NCI-H2196 treated with DMSO at 0.1 percent for 48 hours (cell line): ENCODE measurements around the gene KCND3.
A peak's percentile ranks its signal among the peaks of the same experiment; 100 is the strongest.

Experiments used
- DNase-seq: peaks from one replicate; lab custom pipeline; 2025; ENCODE audit not compliant: unreplicated experiment; lab: John Stamatoyannopoulos, UW

Gene KCND3

DNA sequence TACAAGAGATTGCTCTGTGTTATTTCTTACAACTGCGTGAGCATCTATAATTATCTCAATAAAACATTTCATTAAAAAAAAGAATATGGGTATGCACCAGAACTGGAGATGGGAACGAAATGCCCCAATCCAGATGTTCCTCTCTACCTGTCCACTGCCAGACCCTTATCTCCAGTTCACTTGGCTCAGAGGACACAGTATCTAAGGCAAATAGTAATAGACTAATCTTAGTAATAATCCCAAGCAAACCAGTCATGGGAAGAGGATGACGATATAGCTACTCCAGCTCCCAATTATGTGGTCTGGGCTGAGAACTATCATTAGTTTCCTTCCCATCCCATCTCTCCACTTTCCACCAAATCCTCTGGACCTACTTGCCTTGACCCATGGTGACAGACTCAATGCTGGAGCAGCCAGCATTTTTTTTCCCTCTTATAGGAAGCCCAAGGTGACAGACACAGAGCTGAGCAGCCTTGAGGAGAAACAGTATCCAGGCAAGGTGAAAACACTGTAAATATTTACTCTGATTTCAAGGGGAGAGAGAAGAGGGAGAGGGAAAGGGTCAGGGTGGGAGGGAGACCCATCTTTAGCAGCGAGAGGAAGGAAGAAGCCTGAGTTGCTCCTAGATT lies 205.1 kb downstream of the KCND3 start:
- no peak for DNase-seq

DNA sequence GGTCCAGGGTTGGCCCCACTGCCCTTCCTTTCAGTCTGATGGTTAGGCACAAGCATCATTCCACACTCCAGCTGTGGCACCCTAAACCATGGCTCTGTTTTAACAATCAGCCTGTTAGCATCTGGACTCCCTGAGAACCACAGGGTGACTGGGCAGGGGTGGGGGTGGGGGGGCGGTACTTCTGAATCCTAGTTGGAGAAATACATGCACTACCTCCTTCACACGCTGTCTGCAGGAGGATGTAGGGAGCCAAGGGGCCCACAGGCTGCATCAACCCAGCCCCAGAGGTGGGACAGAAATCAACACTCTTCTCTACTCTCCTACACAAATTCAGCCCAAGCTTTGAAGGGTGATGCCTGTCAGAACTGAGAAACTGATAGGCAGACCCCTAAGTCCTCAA lies 209.9 kb downstream of the KCND3 start:
- DNase-seq = no peak

DNA sequence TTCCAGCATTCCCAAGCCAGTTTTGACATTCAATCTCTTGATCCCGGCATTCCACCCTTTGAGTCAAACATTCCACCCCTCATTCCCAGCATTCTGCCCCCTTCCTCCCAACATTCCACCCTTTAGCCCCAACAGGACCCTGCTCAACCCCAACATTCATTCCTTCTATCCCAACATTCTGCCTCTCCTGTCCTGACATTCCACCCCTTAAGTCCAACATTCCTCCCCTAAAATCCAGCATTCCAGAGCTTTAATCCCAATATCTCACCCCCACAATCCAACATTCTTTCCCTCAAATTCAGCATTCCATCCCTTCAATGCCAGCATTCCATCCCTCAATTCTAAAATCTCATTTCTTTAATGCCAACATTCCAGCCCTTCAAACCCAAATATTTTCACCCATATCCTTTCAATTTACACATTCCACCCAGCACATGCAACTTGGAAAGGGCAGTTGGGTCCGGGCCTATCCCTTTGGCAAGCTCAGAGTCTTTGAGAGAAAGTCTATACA lies 210.9 kb downstream of the KCND3 start:
- DNase-seq = no peak

DNA sequence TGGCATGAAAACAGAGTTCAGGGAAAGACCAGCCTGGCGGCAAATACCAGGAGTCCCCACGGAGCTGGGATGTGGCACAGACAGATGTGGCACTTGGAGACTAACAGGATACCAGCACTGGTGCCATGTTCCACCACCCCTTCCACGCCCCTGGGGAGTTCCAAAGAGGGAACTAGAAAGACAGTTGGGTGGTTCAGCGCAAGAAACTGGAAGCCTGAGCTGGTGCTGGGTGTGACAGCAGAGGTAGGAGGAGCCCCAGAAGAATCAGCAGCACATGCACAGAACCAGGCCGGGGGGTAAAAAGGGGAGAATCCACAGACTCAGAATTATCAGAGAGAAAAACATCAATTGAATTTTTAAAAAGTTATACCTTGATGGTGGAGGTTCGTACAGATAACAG lies 211.4 kb downstream of the KCND3 start:
- DNase-seq = no peak

DNA sequence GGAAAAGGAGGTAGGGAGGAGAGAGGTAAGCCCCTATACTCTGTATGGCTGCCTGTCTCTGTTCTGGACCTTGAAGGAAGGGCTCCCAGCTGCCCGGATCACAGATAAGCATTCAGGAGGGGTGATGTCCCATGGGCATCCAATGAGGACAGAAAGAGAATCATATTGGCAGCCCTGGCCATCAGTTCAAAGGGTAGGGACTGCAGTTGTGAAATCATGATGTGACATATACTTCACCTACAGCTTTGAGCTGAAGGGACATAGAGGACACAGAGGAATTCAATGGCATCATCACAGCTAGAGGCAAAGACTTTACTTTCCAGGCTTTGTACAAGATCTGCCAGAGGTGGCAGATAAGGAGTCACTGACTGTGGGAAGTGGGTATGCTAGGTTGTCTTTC lies 212.2 kb downstream of the KCND3 start:
- DNase-seq = no peak

DNA sequence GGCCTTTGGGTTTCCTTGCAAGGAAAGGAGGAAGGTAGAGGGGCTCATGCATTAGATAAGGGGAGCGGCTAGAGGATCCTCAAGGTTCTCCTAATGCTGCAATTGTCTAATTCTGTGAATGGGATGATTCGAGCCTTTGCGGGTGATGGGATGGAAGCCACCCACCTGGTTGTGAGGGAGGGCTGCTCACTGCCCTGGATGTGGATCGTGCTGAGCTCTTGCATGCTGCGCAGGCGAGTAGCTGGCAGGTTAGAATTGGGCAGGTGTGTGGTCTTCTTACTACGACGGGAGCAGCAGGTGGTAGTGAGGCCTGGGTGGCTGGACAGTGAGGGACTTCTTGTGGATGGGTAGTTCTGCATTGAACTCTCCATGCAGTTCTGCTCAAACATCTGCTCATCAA lies 212.6 kb downstream of the KCND3 start:
- no peak for DNase-seq

DNA sequence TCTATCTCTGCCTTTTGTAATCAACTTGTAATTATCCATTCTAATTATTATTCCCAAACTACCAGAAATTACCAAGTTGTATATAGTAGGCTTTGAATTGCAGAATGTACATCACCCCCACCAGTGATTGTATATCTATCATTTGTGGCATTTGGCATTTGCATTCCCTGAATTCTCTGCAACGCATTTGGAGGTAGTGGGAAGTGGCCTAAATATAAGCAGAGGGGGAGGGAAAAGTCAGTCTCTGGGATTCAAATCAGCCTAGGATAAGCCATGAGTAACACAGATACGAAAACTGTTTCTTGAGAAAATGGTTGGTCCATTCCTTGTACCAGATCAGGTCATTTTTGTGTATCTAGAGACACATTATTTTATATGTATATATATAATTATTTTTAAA lies 213.1 kb downstream of the KCND3 start:
- DNase-seq = no peak

DNA sequence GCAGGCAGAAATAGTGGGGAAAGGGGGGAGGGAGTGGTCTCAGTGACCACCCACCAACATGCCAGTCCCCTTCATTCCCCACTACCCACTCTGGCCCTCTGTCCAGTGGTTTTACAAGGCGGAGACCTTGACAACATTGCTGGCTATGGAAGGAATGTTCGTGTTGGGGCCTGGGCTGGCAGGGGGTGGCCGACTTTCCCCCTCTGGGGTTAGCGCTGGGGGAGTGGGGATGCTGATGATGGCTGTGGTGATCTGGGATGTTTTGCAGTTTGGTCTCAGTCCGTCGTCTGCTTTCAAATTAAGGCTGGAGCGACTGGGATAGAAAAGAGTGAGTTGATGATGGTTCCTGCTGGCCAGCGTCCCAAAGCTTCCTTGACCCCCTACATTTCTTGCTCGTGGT lies 213.5 kb downstream of the KCND3 start:
- no peak for DNase-seq

DNA sequence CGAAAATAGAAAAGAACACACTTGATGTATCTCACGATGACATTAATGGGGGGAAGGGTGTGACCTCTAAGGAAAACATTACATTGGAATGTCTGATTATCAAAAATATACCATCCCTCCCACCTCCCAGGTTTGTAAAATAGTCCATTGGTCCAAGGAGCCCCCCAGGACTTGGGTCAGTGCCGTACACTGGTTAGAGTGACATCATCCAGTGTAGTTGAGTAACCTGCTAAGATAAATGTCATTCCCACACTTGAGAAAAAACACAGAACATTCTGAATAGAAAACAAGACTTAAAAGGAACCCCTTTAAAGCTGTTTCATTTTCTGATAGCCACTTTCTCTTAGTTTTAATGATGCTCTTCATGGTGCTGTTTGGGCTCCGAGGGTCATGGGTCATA lies 218.6 kb downstream of the KCND3 start:
- DNase-seq = no peak

DNA sequence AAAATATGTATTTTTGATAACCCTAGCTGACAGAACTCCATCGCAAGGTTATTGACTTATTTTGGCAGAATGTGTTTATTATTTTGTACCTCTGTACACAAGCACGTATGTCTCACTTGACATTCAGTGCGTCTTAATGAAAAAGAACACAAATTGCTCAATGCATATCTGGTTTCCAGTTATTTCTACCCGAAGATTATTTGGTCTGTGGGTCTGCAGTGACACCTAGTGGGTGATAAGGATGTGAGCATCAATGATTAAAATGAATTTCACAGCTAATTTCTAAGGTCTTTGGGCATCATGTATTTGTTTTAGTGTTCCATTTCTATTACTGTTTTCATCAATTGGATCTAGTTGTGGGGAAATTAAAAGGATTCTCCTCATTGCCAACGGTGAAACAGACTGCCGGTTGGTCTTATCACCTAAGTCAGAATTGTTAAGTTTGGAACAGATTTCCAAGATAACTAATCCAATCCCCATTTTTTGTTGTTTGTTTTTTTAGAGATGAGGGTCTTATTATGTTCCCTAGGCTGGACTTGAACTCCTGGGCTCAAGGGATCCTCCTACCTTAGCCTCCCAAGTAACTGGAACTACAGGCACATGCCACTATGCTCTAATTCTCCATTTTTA lies 219.8 kb downstream of the KCND3 start:
- peak; percentile 40 for DNase-seq

DNA sequence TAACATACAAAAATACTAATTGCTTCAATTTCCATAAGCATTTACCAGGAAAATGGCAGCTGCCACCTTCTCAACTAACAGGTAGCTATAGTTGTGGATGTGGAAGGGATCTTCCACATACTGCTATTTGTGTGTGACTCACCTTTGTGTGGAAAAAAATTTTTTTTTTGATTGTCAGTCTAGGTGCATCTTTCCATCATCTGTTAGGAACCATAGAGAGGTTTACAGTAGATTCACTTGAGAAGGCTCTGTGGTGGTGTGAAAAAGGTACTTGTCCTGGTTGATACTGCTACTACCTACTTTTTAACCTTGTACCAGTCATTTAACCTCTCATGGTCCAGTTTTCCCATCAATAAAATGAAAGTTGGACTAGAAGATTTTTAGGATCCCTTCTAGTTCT lies 220.8 kb downstream of the KCND3 start:
- DNase-seq = no peak

DNA sequence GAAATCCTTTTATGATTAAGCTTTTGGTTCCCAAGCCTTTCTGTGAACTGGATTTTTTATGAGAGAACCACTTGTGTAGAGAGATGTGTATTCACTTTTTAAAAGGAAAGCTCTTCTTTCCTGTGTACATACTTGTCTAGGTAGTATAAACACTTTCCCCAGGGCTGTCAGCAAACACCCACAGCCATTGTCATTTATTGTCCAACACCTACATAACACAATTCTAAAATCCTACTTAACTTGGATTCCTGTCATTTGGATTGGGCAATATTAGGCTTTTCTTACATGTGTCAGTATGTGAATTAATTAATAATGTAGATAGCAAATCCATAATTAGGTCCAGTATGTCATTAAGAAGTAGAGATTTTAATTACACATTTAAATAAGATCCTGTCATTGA lies 221.4 kb downstream of the KCND3 start:
- DNase-seq = no peak

DNA sequence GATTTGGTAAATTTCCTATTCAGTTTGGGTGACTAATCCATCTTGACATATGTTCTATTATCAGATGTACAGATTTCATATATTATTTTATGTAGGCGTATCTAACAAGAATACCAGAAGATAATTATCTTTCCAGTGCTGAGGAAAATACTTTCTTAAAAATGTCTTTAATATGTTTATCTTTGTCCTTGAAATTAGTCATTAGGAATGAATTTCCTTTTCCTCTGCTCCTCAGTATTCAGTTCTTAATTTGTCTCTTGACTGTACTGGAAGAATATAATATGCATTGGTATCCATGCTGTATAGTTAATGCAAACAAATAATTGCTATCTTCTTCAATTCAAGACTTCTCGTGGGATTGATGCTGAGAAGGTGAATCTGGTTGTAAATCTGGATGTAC lies 227.1 kb downstream of the KCND3 start:
- no peak for DNase-seq

DNA sequence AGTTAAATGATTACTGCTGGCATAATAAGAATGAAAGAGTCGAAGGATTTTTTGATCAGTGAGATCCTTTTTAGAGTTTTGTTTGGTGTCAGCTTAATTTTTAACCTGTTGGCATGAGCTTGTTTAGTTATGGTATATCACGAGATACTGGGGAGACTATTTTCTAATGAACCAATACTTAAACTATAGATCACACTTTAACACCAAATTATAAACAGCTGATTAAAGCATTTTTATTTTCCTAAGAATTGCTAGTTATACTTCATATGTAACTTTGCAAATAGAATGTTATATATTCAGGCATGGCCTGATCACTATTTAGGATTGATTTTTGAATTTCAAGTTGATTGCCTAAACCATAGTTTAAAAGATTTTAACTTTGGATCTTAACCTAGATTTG lies 227.8 kb downstream of the KCND3 start:
- no peak for DNase-seq

DNA sequence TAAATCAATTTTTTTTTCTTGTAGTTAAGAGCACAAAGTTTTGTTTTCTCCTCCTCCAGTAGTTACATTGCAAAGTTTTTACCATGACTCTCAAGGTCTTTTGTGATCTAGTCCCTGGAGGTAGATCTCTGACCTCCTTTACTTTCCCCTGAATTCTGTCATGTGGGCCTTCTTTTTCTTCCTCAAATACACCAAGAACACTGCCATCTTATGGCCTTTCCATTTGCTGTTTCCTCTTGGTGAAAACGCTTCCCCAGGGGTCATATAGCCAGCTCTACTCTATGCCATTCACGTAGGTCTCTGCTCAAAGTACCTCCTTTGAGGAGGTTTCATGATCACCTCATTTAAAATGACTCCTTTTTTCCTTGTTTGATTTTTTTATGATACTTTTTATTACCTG lies 231.1 kb downstream of the KCND3 start:
- no peak for DNase-seq

DNA sequence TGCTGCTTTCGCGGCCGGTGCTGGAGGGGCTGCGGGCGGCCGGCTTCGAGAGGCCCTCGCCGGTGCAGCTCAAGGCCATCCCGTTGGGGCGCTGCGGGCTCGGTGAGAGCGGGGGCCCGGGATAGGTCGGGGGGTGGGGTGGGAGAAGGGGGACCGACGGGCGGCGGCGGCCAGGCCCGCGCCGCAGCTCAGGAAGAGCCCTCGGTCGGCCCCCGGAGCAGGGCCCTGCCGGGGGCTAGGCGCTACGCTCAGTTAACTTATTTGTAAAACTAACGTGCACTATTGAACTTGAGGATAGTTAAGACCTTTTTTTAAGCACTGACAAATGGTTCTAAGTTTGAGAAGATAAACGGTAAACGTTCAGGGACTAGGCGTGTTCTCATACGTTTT lies 233.3 kb downstream of the KCND3 start:
- no peak for DNase-seq

DNA sequence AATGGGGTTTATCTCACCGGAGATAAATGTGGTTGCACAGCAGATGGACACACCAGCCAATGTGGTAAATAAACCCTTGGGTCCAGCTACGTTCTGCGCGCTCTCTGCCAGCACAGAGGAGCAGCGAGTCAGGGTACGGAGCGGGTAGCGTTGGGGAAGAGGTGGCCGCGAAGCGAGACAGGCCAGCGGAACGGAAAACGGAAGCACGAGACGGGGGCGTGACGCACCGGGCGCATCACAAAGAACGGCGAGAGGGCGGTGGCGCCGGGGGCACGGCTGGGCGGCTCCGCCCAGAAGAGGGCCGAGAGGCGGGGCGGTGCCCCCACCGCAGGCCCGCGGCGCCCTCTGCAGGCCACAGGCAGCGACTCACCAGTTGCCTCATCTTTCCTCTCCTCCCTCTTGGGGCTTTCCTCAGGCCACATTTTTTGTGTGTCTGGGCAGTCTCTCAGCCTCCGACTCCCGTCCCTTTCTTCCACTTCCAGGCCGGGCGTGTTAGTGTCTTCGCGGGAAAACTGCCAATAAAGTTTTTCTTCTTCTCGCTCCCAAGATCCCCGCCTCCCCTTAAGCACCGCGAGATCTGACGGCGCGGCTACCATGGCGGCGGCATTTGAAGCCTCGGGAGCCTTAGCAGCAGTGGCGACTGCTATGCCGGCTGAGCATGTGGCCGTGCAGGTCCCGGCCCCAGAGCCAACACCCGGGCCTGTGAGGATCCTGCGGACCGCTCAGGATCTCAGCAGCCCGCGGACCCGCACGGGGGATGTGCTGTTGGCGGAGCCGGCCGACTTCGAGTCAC lies 233.9 kb downstream of the KCND3 start, which contains the start of gene DDX20:
Gene DDX20, plus strand, starts transcription at position 571 of the 793 bp plus-strand sequence. Its CDS starts 24 bp downstream, at position 595.
- peak; percentile 97 for DNase-seq

DNA sequence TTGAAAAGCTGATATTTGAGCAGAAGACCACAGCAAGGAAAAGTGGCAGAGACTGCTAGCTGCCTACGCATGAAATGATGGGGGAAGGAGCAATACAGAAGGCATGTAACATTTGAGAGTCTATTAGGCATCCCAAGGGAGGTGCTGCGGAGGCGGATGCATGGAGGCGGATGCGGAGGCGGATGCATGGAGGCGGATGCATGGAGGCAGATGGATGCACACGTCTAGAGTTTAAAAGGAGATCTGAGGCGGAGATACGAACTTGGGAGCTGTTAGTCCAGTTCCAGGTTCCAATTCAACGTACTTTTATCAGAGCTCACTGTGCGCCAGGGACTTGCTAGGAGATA lies 234.5 kb downstream of the KCND3 start:
- no peak for DNase-seq

DNA sequence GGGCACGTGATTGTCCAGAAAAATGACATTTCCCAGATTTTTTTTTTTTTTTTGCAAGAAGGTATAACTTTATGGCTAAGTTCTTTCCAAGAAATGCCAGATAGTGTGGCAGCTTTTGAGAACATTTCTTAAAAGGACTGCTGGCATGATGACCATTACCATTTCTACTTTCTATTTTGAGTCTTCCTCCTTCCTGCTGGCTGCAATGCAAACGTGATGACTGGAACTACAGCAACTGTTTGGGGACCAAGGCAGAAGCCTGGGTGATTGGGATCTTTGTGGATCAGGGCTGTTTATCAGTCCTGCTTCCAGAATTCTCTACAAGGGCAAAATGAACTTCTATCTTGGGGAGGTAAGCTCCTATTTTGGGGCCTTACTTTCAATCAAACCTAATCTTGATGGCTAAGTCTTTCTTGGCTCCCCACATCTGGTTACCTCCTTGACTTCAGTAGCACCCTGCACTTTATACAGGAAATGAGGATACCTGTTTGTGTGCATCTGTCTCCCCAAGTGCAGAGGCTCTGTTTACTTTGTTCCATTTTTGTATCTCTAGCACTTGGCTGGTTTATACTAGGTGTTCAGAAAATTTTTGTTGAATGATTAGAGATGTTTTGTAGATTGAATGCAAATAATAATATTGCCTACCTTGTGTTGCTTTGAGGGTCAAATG lies 237.4 kb downstream of the KCND3 start:
- no peak for DNase-seq

DNA sequence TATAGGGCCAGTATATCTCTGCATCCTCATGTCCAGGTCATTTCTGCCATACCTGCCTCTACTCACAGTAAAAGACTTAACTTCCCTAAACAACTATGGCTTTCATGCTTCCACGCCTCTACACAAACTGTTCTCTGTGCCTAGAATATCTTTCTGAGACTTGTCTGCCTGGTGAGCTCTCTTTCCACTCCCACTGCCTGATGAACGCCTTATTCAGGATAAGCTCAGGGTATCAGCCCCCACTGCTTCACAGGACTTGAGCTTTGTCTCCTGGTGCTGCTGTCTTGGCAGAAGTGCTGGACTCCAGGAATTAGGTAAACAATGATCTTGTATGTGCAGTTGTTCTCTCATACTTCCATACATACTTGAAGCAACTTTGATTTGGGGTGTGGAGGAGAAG lies 238.6 kb downstream of the KCND3 start:
- no peak for DNase-seq

DNA sequence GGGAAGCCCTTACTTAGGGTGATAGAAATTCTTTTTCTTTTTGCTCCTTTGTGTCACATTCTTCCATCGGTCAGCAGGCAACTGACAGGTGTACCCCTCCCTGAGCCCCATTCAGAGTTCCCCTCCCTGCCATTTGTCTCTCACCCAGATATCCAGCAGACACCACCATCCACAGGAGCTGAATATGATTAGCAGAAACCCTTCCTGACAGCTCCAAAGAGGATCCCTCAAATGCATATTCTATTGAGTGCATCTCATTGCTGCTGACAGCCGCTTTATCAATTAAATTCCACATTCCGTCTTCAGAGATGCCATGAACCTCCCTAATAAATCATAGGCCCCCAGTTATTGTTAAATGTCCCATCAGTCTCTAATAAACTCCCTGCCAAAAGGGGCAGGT lies 239.8 kb downstream of the KCND3 start:
- DNase-seq = no peak

DNA sequence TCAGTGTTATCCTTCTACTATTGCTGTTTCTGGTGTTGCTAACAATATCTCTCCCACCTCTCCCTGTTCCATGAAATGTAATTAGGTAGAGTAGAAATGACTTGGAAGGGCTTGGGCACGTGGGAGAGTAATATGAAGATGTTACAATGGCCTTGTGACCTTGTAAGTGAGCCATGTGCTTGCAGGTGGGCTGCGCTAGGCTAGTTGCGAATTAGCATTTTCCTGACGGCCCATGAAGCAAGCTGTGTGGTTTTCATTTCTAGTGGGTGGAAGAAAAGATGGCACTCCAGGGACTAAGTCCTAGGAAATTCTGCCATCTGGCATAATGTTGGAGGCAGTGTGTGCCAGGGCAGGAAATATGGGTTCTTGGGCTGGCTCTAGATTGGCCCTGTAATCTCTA lies 241.5 kb downstream of the KCND3 start:
- no peak for DNase-seq
